Measurements from ENCODE around the gene POLR1F. TPM values are rescaled to one million over a fixed set of nuclear protein-coding genes. Genes with fewer than 3 reads are reported as not detected.

POLR1F gene
- total and polyA plus RNA-seq, 2 donors (not counting 1 experiment from before 2014, with no cell fraction given): 10.6 to 13.8 TPM

DNA sequence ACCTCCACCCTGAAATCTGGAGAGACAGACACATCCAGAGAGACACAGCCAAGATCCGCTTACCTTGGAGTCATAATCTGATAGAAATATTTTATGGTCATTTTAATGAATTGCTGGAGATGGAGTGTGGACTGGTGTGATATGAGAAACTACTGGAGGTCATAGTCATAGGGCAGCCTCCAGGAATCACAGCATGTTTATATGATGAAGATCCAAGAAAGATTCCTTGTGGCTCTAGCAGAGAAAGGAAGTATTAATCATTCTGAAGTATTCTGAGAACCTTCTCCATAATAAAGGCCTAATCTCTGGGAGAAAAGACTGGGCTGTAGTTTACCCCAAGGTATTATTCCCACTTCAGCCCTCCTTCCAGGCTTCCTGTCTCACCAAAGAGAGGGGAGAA, 38.0 kb downstream of the POLR1F start:
- Mint-ChIP-seq H3K27ac (no peak overlapping the region), H3K4me1 (peaks cover 1% of the 10 kb centered on the region), H3K4me3 (no peak overlapping the region), H3K27me3 (no peaks in the 10 kb centered on the region), H3K9me3 (ENCODE audit: insufficient read depth) (no peaks in the 10 kb centered on the region)
- Histone ChIP-seq H3K36me3 (replicated peaks in 1 of 2; ENCODE audit: control extremely low read depth in 1 of 2, control insufficient read depth in 1 of 2, extremely low read depth in 1 of 2, insufficient read depth in 2 of 2, low read length in 1 of 2) (no peaks in the 10 kb centered on the region), H3K4me1 (ENCODE audit: control insufficient read depth in 2 of 2, insufficient read depth in 2 of 2, low read length in 2 of 2) (no peaks in the 10 kb centered on the region), H3K9ac (ENCODE audit: low read length) (no peak overlapping the region), H3K27me3 (replicated peaks in 1 of 4; ENCODE audit: control extremely low read depth in 1 of 4, control insufficient read depth in 3 of 4, insufficient read depth in 4 of 4, low read length in 3 of 4) (no peaks in the 10 kb centered on the region), H4K20me1 (ENCODE audit: control insufficient read depth, insufficient read depth, low read length, poor library complexity, severe bottlenecking) (no peaks in the 10 kb centered on the region), H3K4me3 (ENCODE audit: control extremely low read depth in 1 of 5, extremely low read depth in 1 of 5, insufficient read depth in 1 of 5, low read depth in 2 of 5, low read length in 4 of 5) (no peak overlapping the region), H3K4me2 (replicated peaks; ENCODE audit: low read depth, low read length, poor library complexity, severe bottlenecking) (no peak overlapping the region), H2AFZ (ENCODE audit: insufficient read depth, low read depth, low read length, poor library complexity, severe bottlenecking) (no peak overlapping the region), H3K79me2 (ENCODE audit: control insufficient read depth, insufficient read depth, low read length) (no peaks in the 10 kb centered on the region), H3K9me3 (ENCODE audit: control extremely low read depth in 1 of 3, control insufficient read depth in 2 of 3, insufficient read depth in 1 of 3, low read length in 2 of 3) (no peaks in the 10 kb centered on the region), H3K27ac (ENCODE audit: low read length in 2 of 2) (no peak overlapping the region)
- DNase-seq (no peak), ATAC-seq (ENCODE audit: low read depth) (no peak)
- TF ChIP-seq, protein P1, sequence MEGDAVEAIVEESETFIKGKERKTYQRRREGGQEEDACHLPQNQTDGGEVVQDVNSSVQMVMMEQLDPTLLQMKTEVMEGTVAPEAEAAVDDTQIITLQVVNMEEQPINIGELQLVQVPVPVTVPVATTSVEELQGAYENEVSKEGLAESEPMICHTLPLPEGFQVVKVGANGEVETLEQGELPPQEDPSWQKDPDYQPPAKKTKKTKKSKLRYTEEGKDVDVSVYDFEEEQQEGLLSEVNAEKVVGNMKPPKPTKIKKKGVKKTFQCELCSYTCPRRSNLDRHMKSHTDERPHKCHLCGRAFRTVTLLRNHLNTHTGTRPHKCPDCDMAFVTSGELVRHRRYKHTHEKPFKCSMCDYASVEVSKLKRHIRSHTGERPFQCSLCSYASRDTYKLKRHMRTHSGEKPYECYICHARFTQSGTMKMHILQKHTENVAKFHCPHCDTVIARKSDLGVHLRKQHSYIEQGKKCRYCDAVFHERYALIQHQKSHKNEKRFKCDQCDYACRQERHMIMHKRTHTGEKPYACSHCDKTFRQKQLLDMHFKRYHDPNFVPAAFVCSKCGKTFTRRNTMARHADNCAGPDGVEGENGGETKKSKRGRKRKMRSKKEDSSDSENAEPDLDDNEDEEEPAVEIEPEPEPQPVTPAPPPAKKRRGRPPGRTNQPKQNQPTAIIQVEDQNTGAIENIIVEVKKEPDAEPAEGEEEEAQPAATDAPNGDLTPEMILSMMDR (IDR thresholded peaks at IDR 0.05): no peak
- TF ChIP-seq EZH2 (IDR thresholded peaks at IDR 0.05; ENCODE audit: borderline replicate concordance, insufficient read depth, low read depth, low read length, poor library complexity, severe bottlenecking): no peak
- POLR2A ChIA-PET: no interaction called here
- no CpG with 5 or more reads among the region's 1 CpG for WGBS (ENCODE audit: insufficient coverage)
- intact Hi-C loops (cut with micrococcal nuclease): no loop called here
- CTCF ChIA-PET: no interaction called here

GRCh38 chr7:19665399-19666008, 43.3 kb downstream of the POLR1F start:
- ChIA-PET CTCF (interaction anchor here (1.3 to 4.0 kb wide), 7 partner anchors 8 to 1985 kb away, joined by 4 to 37 read pairs (median 6); no protein-coding TSS in a partner anchor), POLR2A (no interaction called here)
- no peaks in the 10 kb centered on the region for H3K9me3 ChIP-seq (ENCODE audit: control extremely low read depth in 1 of 3, control insufficient read depth in 2 of 3, insufficient read depth in 1 of 3, low read length in 2 of 3)
- no peaks in the 10 kb centered on the region for H3K27me3 ChIP-seq (replicated peaks in 1 of 4; ENCODE audit: control extremely low read depth in 1 of 4, control insufficient read depth in 3 of 4, insufficient read depth in 4 of 4, low read length in 3 of 4)
- TF ChIP-seq EZH2 (IDR thresholded peaks at IDR 0.05; ENCODE audit: borderline replicate concordance, insufficient read depth, low read depth, low read length, poor library complexity, severe bottlenecking): no peak
- TF ChIP-seq, protein P1 (IDR thresholded peaks at IDR 0.05): peak; percentile 85
- H3K27ac Mint-ChIP-seq: no peak overlapping the region
- H3K9ac ChIP-seq (ENCODE audit: low read length): no peak overlapping the region
- WGBS (ENCODE audit: insufficient coverage): no CpG with 5 or more reads among the region's 1 CpG
- no peak overlapping the region for H3K27ac ChIP-seq (ENCODE audit: low read length in 2 of 2)
- no peak overlapping the region for H3K4me3 ChIP-seq (ENCODE audit: control extremely low read depth in 1 of 5, extremely low read depth in 1 of 5, insufficient read depth in 1 of 5, low read depth in 2 of 5, low read length in 4 of 5)
- no peaks in the 10 kb centered on the region for H3K79me2 ChIP-seq (ENCODE audit: control insufficient read depth, insufficient read depth, low read length)
- H3K4me2 ChIP-seq (replicated peaks; ENCODE audit: low read depth, low read length, poor library complexity, severe bottlenecking): peak overlapping the region; percentile 61
- peaks cover 16% of the 10 kb centered on the region for H3K4me1 Mint-ChIP-seq
- no peaks in the 10 kb centered on the region for H3K27me3 Mint-ChIP-seq
- DNase-seq: peak; percentile 54
- peak overlapping the region; percentile 78 for H2AFZ ChIP-seq (ENCODE audit: insufficient read depth, low read depth, low read length, poor library complexity, severe bottlenecking)
- peak; percentile 57 for ATAC-seq (ENCODE audit: low read depth)
- H3K36me3 ChIP-seq (replicated peaks in 1 of 2; ENCODE audit: control extremely low read depth in 1 of 2, control insufficient read depth in 1 of 2, extremely low read depth in 1 of 2, insufficient read depth in 2 of 2, low read length in 1 of 2): no peaks in the 10 kb centered on the region
- H3K9me3 Mint-ChIP-seq (ENCODE audit: insufficient read depth): no peaks in the 10 kb centered on the region
- peak overlapping the region; percentile 27 for H3K4me3 Mint-ChIP-seq
- H4K20me1 ChIP-seq (ENCODE audit: control insufficient read depth, insufficient read depth, low read length, poor library complexity, severe bottlenecking): no peaks in the 10 kb centered on the region
- intact Hi-C loops (cut with micrococcal nuclease): loop anchor here (1.0 to 10.0 kb wide), 5 partner anchors 543 to 1441 kb away; no protein-coding TSS in a partner anchor
- peaks cover 9 to 17% of the 10 kb centered on the region in 2 donors for H3K4me1 ChIP-seq (ENCODE audit: control insufficient read depth in 2 of 2, insufficient read depth in 2 of 2, low read length in 2 of 2)
